Tibial nerve (tissue), 3 donors: ENCODE results near the gene SLIT1.

ENCODE experiments used
- CTCF ChIP-seq, 5 experiments: fragments of 200-600 bp in 3 of 5; fragments of 450-650 bp in 2 of 5; sonication (generic) in 3 of 5; IDR thresholded peaks; one replicate each; pipeline ENCODE4 v1.5.1; 2016 to 2019; ENCODE audit warnings: antibody characterized with exemption in 5 of 5, mild to moderate bottlenecking in 3 of 5, moderate library complexity in 2 of 5
- POLR2A ChIP-seq, 2 donors: fragments of 450-650 bp; IDR thresholded peaks; one replicate each; pipeline ENCODE4 v1.6.1; 2017; ENCODE audit warnings: antibody characterized with exemption in 2 of 2, mild to moderate bottlenecking in 2 of 2, moderate library complexity in 2 of 2

DNA sequence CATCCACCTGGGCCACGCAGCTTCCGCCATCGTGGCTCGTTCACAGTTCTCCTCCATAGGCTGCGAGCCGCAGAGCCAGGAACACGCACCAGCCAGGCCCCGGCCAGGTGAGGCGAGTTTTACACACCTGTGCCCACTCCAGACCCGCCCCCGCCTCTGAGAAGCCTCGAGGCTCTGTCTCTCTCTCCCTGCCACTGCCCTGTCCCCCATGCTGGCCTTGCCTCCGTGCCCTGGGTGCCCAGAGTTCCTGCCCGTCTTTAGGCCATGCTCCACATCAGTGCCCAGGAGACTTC is 142.2 kb downstream of the SLIT1 start:
- TF ChIP-seq CTCF (IDR thresholded peaks at IDR 0.05) (no peak), POLR2A (IDR thresholded peaks at IDR 0.05) (no peak)
